ENCODE data around the gene BORCS5.
"Not testable (repeated sequence)": the region's sequence is repeated elsewhere in the genome, so short reads cannot be mapped to it uniquely, and the experiment has no call there.

The BORCS5 gene

GRCh38 chr12:12453635-12454034 is 96.8 kb downstream of the BORCS5 start:
- DNase-seq (ENCODE audit: extremely low read depth in 1 of 2, low read depth in 1 of 2), result no peak

- DNase-seq (ENCODE audit: extremely low read depth in 1 of 2, low read depth in 1 of 2), result no peak
These were observed 97.4 kb downstream of the BORCS5 start for GRCh38 chr12:12454315-12454714.

GRCh38 chr12:12456637-12457036 is 99.8 kb downstream of the BORCS5 start:
- no peak for DNase-seq (ENCODE audit: extremely low read depth in 1 of 2, low read depth in 1 of 2)

GRCh38 chr12:12460935-12461922 is 104.4 kb downstream of the BORCS5 start:
- DNase-seq (ENCODE audit: extremely low read depth in 1 of 2, low read depth in 1 of 2), result no peak

GRCh38 chr12:12461923-12462315 is 105.0 kb downstream of the BORCS5 start:
- DNase-seq (ENCODE audit: extremely low read depth in 1 of 2, low read depth in 1 of 2), result no peak

- no peak for DNase-seq (ENCODE audit: extremely low read depth in 1 of 2, low read depth in 1 of 2)
These were observed 108.6 kb downstream of the BORCS5 start for GRCh38 chr12:12465522-12465921.

GRCh38 chr12:12466157-12466556 is 109.3 kb downstream of the BORCS5 start:
- no peak for DNase-seq (ENCODE audit: extremely low read depth in 1 of 2, low read depth in 1 of 2)

GRCh38 chr12:12467264-12467663 is 110.4 kb downstream of the BORCS5 start:
- no peak for DNase-seq (ENCODE audit: extremely low read depth in 1 of 2, low read depth in 1 of 2)

- no peak for DNase-seq (ENCODE audit: extremely low read depth in 1 of 2, low read depth in 1 of 2)
These were observed 110.9 kb downstream of the BORCS5 start for GRCh38 chr12:12467688-12468261.

- DNase-seq (ENCODE audit: extremely low read depth in 1 of 2, low read depth in 1 of 2), result no peak
These were observed 111.7 kb downstream of the BORCS5 start for GRCh38 chr12:12468575-12468974.

- DNase-seq (ENCODE audit: extremely low read depth in 1 of 2, low read depth in 1 of 2), result no peak
These were observed 112.5 kb downstream of the BORCS5 start for GRCh38 chr12:12469386-12469785.

GRCh38 chr12:12470751-12471306 is 114.0 kb downstream of the BORCS5 start:
- no peak for DNase-seq (ENCODE audit: extremely low read depth in 1 of 2, low read depth in 1 of 2)

- DNase-seq (ENCODE audit: extremely low read depth in 1 of 2, low read depth in 1 of 2), result not testable (repeated sequence)
These were observed 115.4 kb downstream of the BORCS5 start for GRCh38 chr12:12471982-12472961.

GRCh38 chr12:12473223-12473622 is 116.3 kb downstream of the BORCS5 start:
- no peak for DNase-seq (ENCODE audit: extremely low read depth in 1 of 2, low read depth in 1 of 2)

GRCh38 chr12:12474471-12474928 is 117.6 kb downstream of the BORCS5 start:
- DNase-seq (ENCODE audit: extremely low read depth in 1 of 2, low read depth in 1 of 2), result no peak

GRCh38 chr12:12474931-12475795 is 118.3 kb downstream of the BORCS5 start:
- no peak for DNase-seq (ENCODE audit: extremely low read depth in 1 of 2, low read depth in 1 of 2)

- DNase-seq (ENCODE audit: extremely low read depth in 1 of 2, low read depth in 1 of 2), result no peak
These were observed 120.1 kb downstream of the BORCS5 start for GRCh38 chr12:12476857-12477531.

GRCh38 chr12:12477532-12477890 is 120.6 kb downstream of the BORCS5 start:
- DNase-seq (ENCODE audit: extremely low read depth in 1 of 2, low read depth in 1 of 2), result no peak

GRCh38 chr12:12480074-12480473 is 123.2 kb downstream of the BORCS5 start:
- DNase-seq (ENCODE audit: extremely low read depth in 1 of 2, low read depth in 1 of 2), result no peak

All from stimulated activated CD8-positive, alpha-beta memory T cell treated with anti-CD3 and anti-CD28 coated beads, Interleukin-7, amount 100 ng/mL, for 48 hours (primary cell).